ENCODE measurements around the gene SLC16A14.
A peak's percentile ranks its signal among the peaks of the same experiment; 100 is the strongest.

The SLC16A14 gene

GRCh38 chr2:230042195-230042594 lies 26.5 kb downstream of the SLC16A14 start:
- DNase-seq (ENCODE audit: low read depth): no peak

- no peak for DNase-seq (ENCODE audit: low read depth)
Observed at GRCh38 chr2:230023313-230023712, 45.4 kb downstream of the SLC16A14 start.

DNA sequence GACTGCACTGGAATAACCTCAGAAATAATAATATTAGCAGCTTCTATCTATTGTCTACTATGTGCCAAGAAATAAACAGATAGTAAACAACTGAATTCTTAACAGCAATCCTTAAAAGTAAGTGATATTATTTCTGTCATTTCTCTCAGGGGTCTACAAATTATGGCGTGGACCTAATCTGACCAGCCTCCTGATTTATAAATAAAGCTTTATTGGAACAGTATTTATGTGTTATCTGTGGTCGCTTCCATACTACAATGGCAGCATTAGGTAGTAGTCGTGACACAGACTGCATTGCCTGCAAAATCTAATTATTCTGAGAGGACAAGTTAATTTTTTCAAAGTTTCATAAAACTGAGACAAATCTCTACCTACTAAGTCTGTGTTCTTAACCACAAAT lies 49.0 kb downstream of the SLC16A14 start:
- DNase-seq (ENCODE audit: low read depth): no peak

DNA sequence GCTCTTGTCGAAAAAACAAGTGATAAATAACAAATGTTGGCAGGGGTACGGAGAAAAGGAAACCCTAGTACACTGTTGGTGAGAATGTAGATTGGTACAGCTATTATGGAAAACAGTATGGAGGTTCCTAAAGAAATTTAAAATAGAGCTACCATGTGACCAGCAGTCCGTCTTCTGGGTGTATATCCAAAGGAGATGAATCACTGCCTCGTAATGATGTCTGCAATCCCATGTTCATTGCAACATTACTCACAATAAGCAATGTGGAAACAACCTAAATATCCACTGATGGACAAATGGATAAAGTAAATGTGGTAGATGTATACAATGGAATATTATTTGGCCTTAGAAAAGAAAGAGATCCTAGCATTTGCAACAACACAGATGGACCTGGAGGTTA lies 50.6 kb downstream of the SLC16A14 start:
- DNase-seq (ENCODE audit: low read depth): no peak

GRCh38 chr2:230016844-230017243 lies 51.9 kb downstream of the SLC16A14 start:
- DNase-seq (ENCODE audit: low read depth): no peak

GRCh38 chr2:230012267-230012884 lies 56.3 kb downstream of the SLC16A14 start:
- no peak for DNase-seq (ENCODE audit: low read depth)

DNA sequence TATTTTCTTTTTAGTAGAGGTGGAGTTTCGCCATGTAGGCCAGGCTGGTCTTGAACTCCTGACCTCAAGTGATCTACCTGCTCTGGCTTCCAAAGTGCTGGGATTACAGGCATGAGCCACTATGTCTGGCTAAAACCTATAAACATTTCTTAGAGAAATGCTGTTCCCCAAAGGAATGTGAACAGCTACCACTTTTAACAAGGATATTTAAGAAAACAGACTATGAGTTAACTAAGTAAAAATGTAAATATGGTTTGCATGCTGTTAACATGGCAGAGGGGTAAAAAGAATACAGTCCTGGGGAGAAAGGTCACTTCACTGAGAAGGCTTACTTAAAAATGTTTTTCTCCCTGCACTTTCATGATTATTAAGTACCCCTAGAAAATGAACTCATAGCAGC lies 57.1 kb downstream of the SLC16A14 start:
- DNase-seq (ENCODE audit: low read depth): peak; percentile 39

GRCh38 chr2:230010501-230010900 lies 58.2 kb downstream of the SLC16A14 start:
- DNase-seq (ENCODE audit: low read depth): no peak

DNA sequence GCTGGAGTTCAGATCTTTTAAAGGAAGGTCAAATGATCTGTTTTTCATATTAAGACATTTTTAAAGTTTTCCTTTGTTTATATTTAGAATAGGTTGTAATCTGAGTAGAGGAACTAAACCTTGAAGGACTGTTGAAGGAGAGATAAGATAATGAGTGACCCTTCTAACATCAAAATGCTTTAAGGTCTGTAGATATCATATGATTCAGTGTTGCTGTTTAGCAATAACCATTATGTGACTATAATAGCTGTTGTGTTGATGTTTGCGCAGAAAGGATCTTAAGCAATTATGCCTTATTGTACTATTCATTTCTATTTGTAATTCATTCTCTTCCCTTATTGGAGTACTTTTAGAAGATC lies 60.0 kb downstream of the SLC16A14 start:
- no peak for DNase-seq (ENCODE audit: low read depth)

DNA sequence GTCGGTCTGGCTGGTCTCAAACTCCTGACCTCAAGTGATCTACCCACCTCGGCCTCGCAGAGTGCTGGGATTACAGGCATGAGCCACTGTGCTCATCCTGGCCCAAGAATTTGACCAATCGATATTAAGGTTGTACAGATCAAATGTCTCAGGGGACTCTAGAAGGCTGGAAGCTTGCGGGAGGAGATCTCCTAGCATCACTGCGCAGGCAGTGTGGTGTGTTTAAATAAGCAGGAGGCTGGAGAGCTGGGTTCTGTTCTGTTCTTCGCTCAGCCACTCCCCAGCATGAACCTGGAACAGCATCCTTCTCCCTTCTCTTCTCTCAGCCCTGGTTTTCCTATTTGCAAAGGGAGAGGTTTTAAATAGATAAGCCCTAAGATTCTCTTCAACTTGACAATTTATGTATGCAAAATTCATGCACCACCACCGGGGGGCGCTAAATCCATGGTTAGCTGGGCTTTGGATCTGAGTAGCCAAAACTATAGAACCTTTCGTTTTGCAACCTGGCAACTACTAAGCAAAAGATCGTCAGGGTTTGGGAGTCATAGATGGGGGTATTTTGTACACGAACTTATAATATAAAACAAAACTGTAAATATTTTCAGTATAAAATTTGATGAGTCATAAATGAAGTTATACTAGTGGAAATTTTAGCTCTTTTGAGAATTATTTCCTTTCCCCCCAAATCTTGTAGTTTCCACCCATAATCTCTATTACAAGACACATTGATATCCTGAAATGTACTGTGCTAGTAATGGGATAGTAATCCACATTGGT lies 60.6 kb downstream of the SLC16A14 start:
- DNase-seq (ENCODE audit: low read depth): peak; percentile 37

DNA sequence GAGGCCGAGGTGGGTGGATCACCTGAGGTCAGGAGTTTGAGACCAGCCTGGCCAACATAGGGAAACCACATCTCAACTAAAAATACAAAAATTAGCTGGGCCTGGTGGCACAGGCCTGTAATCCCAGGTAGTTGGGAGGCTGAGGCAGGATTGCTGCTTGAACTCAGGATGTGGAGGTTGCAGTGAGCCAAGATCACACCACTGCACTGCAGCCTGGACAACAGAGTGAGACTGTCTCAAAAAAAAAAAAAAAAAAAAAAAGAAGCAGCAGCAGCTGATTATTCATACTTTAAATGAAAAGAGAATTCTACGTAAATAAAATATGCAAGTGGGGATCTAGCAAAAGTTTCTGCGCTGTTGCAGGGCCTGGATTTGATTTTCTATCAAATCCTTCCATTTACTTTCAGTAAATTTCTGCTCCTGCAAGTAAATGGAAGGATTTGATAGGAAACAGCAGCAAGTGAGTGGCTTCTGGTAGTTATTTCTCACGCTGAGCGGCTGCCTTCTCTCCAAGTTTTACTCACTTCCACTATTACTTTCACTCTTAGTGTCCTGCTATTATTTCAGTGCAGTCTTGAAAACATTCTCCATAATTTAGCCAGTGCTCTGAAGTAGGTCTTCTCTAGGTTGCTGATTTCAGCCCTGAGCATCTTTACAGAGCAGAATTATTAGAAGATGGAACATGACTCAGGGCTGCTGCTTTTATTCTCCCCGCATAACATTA lies 68.4 kb downstream of the SLC16A14 start:
- no peak for DNase-seq (ENCODE audit: low read depth)

- no peak for DNase-seq (ENCODE audit: low read depth)
Observed at GRCh38 chr2:229997565-229997964, 71.2 kb downstream of the SLC16A14 start.

DNA sequence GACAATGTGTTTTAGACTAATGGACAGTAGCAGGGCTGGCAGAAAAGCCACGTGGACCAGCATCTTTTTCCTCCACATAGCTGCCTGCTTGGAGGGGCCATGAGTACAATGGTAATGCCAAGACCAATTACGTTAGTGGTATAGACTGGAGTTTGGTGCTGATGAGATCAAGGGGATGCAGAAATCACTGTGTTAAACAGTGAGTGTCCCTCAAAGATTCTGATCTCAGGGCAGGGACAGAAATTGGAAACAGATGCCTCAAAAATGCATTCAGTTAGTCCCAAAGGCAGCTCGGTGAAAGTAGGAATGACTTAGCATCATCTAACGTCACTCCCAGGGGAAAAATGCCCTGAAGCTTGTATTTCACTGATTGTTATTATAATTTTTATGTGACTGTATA lies 72.4 kb downstream of the SLC16A14 start:
- DNase-seq (ENCODE audit: low read depth): peak; percentile 43

DNA sequence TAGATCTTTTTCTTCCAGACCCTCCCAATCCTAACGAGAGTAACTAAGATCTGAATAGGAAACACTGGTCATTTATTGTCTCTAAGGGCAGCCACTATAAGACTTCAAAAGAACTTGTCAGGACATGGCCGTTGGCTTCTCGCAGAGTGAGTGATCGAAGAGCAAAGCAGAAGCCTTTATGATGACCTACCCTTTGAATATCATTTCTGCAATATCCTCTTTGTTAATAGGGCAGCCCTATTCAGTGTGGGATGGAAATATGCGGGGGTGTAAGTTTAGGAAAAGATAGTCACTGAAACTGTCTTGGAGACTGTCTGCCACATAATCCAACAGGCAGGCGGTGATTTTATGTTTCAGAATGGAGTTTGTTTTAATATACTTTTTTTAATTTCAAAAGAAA lies 75.5 kb downstream of the SLC16A14 start:
- DNase-seq (ENCODE audit: low read depth): no peak

Data from GM04504 (cell line).